ENCODE measurements around the gene CD151. TPM values are rescaled to one million over a fixed set of nuclear protein-coding genes. Genes with fewer than 3 reads are reported as not detected.
A peak's percentile ranks its signal among the peaks of the same experiment; 100 is the strongest.

CD151 gene
- total RNA-seq, 1 experiment from 2014 or later = 115 TPM

- TF ChIP-seq ATF6 (CRISPR knock-in tag; IDR thresholded peaks at IDR 0.05) (no peak), CBFB (CRISPR knock-in tag; IDR thresholded peaks at IDR 0.05; ENCODE audit: low read depth) (no peak), USF1 (CRISPR knock-in tag; IDR thresholded peaks at IDR 0.05) (peak; percentile 77; the same call in 1 of the 2 replicates), CREM (CRISPR knock-in tag; IDR thresholded peaks at IDR 0.05) (no peak), ZNF512 (CRISPR knock-in tag; IDR thresholded peaks at IDR 0.05; ENCODE audit: borderline replicate concordance) (no peak), ZNF671 (CRISPR knock-in tag; IDR thresholded peaks at IDR 0.05) (no peak), ATF2 (CRISPR knock-in tag; IDR thresholded peaks at IDR 0.05; ENCODE audit: borderline replicate concordance, low read depth) (no peak), JAZF1 (CRISPR knock-in tag; IDR thresholded peaks at IDR 0.05) (no peak), GABPB1 (CRISPR knock-in tag; IDR thresholded peaks at IDR 0.05) (no peak), ZNF232 (CRISPR knock-in tag; IDR thresholded peaks at IDR 0.05) (no peak), IRF1 (CRISPR knock-in tag; IDR thresholded peaks at IDR 0.05) (peak; percentile 54; the same call in 1 of the 2 replicates), FOXJ3 (CRISPR knock-in tag; IDR thresholded peaks at IDR 0.05; ENCODE audit: borderline replicate concordance) (no peak)
These were observed 2.2 kb upstream of the CD151 start (continued) for GRCh38 chr11:830295-831117.

- no peaks in the 10 kb centered on the region for H3K9me3 Mint-ChIP-seq
- TF ChIP-seq FOXP1 (CRISPR knock-in tag; IDR thresholded peaks at IDR 0.05; ENCODE audit: borderline replicate concordance) = 0 out of 2 replicates have a peak, but pooled peaks have one; percentile 6
- TF ChIP-seq ETV6 (CRISPR knock-in tag; IDR thresholded peaks at IDR 0.05) = no peak
- TF ChIP-seq TEAD1 (CRISPR knock-in tag; IDR thresholded peaks at IDR 0.05) = 0 out of 2 replicates have a peak, but pooled peaks have one; percentile 5
- no peak for TF ChIP-seq MLX (CRISPR knock-in tag; IDR thresholded peaks at IDR 0.05)
- DNase-seq (ENCODE audit: low spot score) = no peak
- H3K4me3 Mint-ChIP-seq = peak overlapping the region; percentile 69
- peaks cover 33% of the 10 kb centered on the region for H3K27me3 Mint-ChIP-seq (ENCODE audit: low read depth)
- no peak overlapping the region for H3K27ac Mint-ChIP-seq
- CTCF ChIA-PET = interaction anchor here (0.7 to 7.7 kb wide), 8 partner anchors 7 to 277 kb away, joined by 3 to 82 read pairs (median 12); partner anchors contain the start of genes PNPLA2, POLR2L and TSPAN4
- no peaks in the 10 kb centered on the region for H3K36me3 Mint-ChIP-seq
- POLR2A ChIA-PET = interaction anchor here (1.1 to 4.7 kb wide), 6 partner anchors 12 to 40 kb away, joined by 3 to 38 read pairs (median 5); partner anchors contain the start of genes PIDD1, PNPLA2, RPLP2 and TSPAN4
- no peak for ATAC-seq
- peaks cover 45% of the 10 kb centered on the region for H3K4me1 Mint-ChIP-seq
These were observed 1.5 kb upstream of the CD151 start for GRCh38 chr11:831118-831864.

Measured in WTC11 (cell line).